Epithelial cell of proximal tubule (primary cell): ENCODE results near the gene TMPRSS2. TPM values are rescaled to one million over a fixed set of nuclear protein-coding genes. Genes with fewer than 3 reads are reported as not detected.

Experiments
- DNase-seq: peaks from one replicate; pipeline ENCODE4 v3.0.0-alpha.2; 2011; ENCODE audit warnings: low read depth
- H3K4me3 ChIP-seq: 2 replicates; pipeline ENCODE4 v1.5.1; 2011; ENCODE audit warnings: low read depth, mild to moderate bottlenecking, low read length
- total RNA-seq: library from RNA; depleted of rRNA; stranded (reverse); fragments of >200 nt; gene quantifications from 2 replicates; pipeline ENCODE4 v1.2.3, GENCODE V29; 2015
- TF ChIP-seq, protein P1 (sequence below): conservative IDR thresholded peaks from 2 replicates; pipeline ENCODE4 v1.5.1; 2012; ENCODE audit warnings: low read depth, mild to moderate bottlenecking, low read length

Gene TMPRSS2
- total RNA-seq, 1 donor from 2014 or later = 9.1 TPM

DNA sequence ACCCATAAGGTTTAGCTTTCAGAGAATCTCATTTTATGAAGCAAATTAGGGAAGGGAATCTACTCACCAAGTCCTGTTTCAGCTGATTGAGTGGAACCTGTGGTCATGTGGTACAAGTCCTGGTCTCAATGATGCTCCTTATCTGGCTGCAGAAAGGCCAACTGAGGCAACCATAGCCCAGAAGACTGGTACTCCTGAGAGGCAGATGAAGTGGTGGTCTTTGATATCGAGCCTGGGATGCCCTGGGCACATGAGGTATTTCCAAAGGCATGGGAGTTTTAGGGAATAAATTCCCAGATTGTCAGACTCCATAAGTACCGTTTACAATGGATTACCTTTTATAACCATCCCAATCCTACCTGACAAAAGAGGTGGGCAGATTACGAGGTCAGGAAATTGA lies 78.7 kb downstream of the TMPRSS2 start:
- no peak for DNase-seq
- TF ChIP-seq, protein P1, sequence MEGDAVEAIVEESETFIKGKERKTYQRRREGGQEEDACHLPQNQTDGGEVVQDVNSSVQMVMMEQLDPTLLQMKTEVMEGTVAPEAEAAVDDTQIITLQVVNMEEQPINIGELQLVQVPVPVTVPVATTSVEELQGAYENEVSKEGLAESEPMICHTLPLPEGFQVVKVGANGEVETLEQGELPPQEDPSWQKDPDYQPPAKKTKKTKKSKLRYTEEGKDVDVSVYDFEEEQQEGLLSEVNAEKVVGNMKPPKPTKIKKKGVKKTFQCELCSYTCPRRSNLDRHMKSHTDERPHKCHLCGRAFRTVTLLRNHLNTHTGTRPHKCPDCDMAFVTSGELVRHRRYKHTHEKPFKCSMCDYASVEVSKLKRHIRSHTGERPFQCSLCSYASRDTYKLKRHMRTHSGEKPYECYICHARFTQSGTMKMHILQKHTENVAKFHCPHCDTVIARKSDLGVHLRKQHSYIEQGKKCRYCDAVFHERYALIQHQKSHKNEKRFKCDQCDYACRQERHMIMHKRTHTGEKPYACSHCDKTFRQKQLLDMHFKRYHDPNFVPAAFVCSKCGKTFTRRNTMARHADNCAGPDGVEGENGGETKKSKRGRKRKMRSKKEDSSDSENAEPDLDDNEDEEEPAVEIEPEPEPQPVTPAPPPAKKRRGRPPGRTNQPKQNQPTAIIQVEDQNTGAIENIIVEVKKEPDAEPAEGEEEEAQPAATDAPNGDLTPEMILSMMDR = no peak

DNA sequence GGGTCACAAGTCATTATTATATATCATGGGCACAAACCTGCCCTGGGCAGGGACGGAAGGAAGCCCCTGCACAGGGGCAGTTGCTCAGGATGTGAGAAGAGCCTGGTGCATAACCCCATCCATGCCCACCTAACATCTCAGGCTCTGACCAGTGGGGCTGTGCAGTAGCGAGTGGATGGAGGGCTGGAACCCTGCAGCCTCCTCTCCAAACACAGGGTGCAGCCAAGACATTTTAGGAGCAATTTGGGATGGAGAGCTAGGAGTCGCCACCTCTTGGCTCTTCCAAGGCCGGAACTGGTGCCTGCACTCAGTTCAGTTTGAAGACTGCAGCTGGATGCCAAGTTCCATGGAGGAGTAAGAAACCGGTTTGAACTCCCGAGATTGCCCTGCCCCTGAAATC lies 79.1 kb downstream of the TMPRSS2 start:
- no peak overlapping the region for H3K4me3 ChIP-seq
- no peak for DNase-seq
- TF ChIP-seq, protein P1 = no peak

More for the DNA sequence above, 78.7 kb downstream of the TMPRSS2 start:
- no peak overlapping the region for H3K4me3 ChIP-seq

DNA sequence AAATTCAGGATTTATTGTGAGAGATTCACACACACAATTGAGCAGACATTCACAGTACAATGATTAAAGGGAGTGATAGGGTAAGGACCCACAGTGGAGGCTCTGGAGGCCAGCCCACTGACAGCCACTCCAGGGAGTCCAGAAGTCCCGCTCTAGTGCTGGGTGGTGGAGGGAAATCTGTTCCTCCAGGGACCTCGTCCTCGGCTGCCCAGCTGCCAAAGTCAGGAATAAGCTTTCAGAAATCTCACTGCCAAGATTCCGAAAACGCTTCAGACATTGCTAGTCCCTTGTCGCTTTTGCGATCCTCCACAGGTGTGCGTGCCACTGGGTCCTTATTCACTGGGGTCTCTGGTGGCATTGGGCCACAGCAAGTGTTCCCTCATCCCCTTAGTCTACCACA lies 79.6 kb downstream of the TMPRSS2 start:
- TF ChIP-seq, protein P1 = no peak

DNA sequence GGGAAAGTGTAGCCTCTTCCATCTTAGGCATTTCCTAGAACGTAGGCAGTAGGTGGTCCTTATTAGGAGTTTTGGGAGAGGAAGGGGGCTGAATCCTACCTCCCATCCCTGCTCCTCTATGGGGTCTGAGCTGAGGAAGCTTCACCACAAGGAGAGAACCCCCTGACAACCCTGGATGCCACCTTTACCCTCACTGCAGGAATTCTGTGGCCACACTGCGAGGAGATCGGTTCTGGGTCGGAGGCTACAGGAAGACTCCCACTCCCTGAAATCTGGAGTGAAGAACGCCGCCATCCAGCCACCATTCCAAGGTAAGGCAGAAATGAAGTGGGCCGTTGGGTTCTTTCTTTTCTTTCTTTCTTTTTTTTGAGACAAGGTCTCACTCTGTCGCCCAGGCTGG lies 80.4 kb downstream of the TMPRSS2 start:
- TF ChIP-seq, protein P1 = no peak
- H3K4me3 ChIP-seq = no peak overlapping the region
- DNase-seq = no peak

More for the DNA sequence above, 79.6 kb downstream of the TMPRSS2 start:
- no peak for DNase-seq
- no peak overlapping the region for H3K4me3 ChIP-seq

DNA sequence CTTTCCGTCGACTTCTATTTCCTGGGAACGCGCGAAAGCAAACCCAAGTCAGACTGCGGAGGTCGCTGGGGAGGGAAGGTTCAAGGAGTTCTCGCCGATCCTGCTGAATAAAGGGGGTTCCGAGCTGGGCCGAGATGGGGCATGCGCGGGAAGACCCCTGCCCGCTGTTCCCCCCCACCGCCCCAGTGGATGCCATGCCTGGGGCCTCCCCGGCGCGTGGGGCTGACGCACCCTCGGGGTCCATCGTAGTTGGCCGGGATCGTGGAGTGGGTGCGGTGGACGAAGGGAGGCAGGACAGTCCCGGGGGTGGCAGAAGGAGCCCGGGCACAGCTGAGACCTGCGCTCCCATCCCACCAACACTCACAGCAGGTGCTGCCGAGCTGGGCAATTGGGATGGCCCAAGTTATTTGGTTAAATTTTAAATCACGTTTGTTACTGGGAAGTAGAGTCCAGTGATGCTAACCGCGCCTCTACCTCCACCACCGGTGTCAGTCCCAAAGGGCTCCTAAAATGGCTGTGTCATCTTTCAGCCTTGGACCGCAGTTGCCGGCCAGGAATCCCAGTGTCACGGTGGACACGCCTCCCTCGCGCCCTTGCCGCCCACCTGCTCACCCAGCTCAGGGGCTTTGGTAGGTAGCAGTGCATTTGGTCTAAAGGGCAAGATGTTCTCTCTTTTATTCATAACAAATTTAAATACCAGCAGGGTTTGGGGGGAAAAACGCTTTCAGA lies 81.1 kb downstream of the TMPRSS2 start:
- no peak for DNase-seq
- TF ChIP-seq, protein P1 = no peak
- peak overlapping the region; percentile 72 for H3K4me3 ChIP-seq

DNA sequence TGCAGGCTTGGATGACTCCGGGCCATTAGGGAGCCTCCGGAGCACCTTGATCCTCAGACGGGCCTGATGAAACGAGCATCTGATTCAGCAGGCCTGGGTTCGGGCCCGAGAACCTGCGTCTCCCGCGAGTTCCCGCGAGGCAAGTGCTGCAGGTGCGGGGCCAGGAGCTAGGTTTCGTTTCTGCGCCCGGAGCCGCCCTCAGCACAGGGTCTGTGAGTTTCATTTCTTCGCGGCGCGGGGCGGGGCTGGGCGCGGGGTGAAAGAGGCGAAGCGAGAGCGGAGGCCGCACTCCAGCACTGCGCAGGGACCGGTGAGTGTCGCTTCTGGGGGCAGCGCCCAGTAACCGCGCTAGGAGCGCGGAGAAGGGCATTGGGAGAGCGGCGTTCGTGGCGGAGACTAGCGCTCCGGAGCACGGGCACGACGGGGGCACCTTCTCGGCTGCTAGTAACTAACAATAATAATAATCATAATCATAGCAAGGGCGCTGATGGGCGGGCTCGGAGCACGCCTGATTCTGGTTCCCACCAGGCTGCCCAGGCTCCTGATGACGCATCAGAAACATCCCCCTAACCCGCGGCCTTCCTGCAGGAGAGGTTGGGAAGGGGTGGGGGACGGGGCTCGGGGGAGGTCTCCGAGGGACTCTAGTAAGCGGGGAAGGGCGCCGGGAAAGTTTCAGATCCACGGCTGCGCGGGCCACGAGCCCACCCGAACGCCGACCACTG lies 81.8 kb downstream of the TMPRSS2 start, which contains the start of gene MX1:
TSS of gene MX1 (plus strand) at position 286 of the 722 bp plus-strand sequence. CDS start 5,832 bp downstream, outside the sequence.
- no peak for DNase-seq
- TF ChIP-seq, protein P1 = no peak
- peak within 1 kb of the TSS; percentile 72 for H3K4me3 ChIP-seq
